GM12878 (cell line): Measurements from ENCODE around the gene RGP1.

Experiments used
- POLR2AphosphoS5 ChIP-seq: IDR thresholded peaks from 2 replicates; pipeline ENCODE4 v1.6.1; 2011; ENCODE audit warnings: mild to moderate bottlenecking, low read length, inconsistent platforms
- RAD21 ChIP-seq: IDR thresholded peaks from 2 replicates; pipeline ENCODE4 v1.6.1; 2011; ENCODE audit warnings: mild to moderate bottlenecking, low read depth, low read length, moderate library complexity; ENCODE audit not compliant: insufficient read depth
- TAF1 ChIP-seq: IDR thresholded peaks from 2 replicates; pipeline ENCODE4 v1.6.1; 2011; ENCODE audit warnings: mild to moderate bottlenecking, low read depth, low read length, borderline replicate concordance
- TCF12 ChIP-seq: IDR thresholded peaks from 2 replicates; pipeline ENCODE4 v1.6.1; 2011; ENCODE audit warnings: low read depth, mild to moderate bottlenecking, low read length
- YBX1 ChIP-seq: fragments of 450-650 bp; IDR thresholded peaks from 2 replicates; pipeline ENCODE4 v1.6.1; 2016; ENCODE audit warnings: antibody characterized with exemption
- ZSCAN29 ChIP-seq: fragments of 450-650 bp; IDR thresholded peaks from 2 replicates; pipeline ENCODE4 v1.6.1; 2017; ENCODE audit warnings: mild to moderate bottlenecking, moderate library complexity
- TF ChIP-seq, protein P1 (sequence below): IDR thresholded peaks from 2 replicates; pipeline ENCODE4 v1.6.1; 2012; ENCODE audit warnings: low read length, inconsistent platforms
- TF ChIP-seq, protein P2 (sequence below), 3 experiments: IDR thresholded peaks in 2 of 3; conservative IDR thresholded peaks in 1 of 3; 2 replicates each; pipeline ENCODE4 v1.5.1; 2011; ENCODE audit warnings: low read depth in 3 of 3, low read length in 3 of 3, mild to moderate bottlenecking in 3 of 3, control low read depth in 2 of 3, moderate library complexity in 2 of 3, inconsistent platforms in 1 of 3, mixed read lengths in 1 of 3; ENCODE audit not compliant: control insufficient read depth in 2 of 3, insufficient read depth in 1 of 3; ENCODE audit errors: extremely low read depth in 1 of 3

DNA sequence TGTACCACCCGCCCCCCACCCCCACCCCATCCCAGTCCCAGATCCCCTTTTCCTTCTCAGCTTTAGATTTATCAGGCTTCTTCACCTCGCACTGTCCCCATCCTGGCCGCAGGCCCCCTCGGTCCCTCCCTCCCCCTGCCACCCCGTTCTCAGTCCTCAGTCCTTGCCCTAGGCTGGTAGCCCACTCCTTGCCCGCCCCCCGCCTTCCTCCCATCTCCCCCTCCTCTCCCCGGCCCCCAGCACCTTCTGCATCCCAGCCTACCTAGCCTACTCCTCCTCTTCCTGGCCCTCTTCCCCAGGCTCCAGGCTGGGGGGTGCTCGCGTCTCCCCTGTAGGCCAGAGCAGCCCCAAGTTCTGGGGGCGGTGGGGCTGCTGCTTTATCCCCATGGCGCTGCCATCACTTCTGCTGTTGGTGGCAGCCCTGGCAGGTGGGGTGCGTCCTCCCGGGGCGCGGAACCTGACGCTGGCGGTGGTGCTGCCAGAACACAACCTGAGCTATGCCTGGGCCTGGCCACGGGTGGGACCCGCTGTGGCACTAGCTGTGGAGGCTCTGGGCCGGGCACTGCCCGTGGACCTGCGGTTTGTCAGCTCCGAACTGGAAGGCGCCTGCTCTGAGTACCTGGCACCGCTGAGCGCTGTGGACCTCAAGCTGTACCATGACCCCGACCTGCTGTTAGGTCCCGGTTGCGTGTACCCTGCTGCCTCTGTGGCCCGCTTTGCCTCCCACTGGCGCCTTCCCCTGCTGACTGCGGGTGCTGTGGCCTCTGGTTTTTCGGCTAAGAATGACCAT is 43.1 kb downstream of the RGP1 start:
- TF ChIP-seq TAF1 (no peak), RAD21 (no peak), TCF12 (no peak), POLR2AphosphoS5 (no peak), ZSCAN29 (no peak), YBX1 (no peak)
- TF ChIP-seq, protein P1, sequence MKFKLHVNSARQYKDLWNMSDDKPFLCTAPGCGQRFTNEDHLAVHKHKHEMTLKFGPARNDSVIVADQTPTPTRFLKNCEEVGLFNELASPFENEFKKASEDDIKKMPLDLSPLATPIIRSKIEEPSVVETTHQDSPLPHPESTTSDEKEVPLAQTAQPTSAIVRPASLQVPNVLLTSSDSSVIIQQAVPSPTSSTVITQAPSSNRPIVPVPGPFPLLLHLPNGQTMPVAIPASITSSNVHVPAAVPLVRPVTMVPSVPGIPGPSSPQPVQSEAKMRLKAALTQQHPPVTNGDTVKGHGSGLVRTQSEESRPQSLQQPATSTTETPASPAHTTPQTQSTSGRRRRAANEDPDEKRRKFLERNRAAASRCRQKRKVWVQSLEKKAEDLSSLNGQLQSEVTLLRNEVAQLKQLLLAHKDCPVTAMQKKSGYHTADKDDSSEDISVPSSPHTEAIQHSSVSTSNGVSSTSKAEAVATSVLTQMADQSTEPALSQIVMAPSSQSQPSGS, result no peak
- TF ChIP-seq, protein P2, sequence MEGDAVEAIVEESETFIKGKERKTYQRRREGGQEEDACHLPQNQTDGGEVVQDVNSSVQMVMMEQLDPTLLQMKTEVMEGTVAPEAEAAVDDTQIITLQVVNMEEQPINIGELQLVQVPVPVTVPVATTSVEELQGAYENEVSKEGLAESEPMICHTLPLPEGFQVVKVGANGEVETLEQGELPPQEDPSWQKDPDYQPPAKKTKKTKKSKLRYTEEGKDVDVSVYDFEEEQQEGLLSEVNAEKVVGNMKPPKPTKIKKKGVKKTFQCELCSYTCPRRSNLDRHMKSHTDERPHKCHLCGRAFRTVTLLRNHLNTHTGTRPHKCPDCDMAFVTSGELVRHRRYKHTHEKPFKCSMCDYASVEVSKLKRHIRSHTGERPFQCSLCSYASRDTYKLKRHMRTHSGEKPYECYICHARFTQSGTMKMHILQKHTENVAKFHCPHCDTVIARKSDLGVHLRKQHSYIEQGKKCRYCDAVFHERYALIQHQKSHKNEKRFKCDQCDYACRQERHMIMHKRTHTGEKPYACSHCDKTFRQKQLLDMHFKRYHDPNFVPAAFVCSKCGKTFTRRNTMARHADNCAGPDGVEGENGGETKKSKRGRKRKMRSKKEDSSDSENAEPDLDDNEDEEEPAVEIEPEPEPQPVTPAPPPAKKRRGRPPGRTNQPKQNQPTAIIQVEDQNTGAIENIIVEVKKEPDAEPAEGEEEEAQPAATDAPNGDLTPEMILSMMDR (IDR thresholded peaks at IDR 0.05 in 2 of 3, conservative IDR thresholded peaks at IDR 0.05 in 1 of 3; ENCODE audit: control insufficient read depth in 2 of 3, extremely low read depth in 1 of 3, insufficient read depth in 1 of 3, low read depth in 3 of 3, low read length in 3 of 3), result no peak
